ENCODE measurements around the gene ENDOV.

The ENDOV gene

DNA sequence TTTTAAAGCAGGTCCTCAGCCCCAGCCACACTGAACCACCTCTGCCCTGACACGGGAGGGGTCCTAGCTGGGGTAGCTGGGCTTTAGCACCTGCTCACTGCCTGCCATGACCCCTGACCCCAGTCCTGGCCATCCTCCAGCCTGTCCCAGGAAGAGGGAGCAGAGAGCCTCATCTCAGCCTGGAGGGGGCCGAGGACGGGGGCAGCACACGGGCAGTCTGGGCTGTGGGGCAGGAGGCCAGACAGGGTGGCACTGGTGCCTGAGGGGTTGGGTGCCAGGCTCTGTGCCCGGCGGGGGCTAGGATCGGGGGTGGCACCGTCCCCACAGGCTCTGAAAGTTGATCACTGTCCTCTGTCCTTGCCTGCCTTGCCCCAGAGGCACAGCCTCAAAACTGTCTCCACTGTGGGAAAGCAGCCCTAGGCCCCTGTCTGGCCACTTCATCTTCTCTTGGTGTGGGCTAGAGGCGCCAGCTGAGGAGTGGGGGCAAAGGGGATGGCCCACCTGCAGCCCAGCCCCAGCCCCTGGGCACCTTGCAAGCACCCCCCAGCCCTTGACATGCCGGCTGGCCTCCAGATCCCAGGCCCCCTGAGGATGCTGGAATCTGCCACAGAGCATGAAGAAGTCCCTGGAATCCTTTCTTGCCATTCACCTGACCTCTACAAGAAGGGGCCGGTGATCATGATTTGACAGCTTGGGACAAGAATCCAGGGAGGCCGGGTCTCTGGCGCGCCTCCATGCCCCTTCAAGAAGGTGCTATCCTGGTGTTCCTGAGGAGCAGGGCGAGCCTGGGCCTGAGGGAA is 15.7 kb downstream of the ENDOV start:
- H3K4me3 ChIP-seq (ENCODE audit: low read depth, low read length): no peak overlapping the region

DNA sequence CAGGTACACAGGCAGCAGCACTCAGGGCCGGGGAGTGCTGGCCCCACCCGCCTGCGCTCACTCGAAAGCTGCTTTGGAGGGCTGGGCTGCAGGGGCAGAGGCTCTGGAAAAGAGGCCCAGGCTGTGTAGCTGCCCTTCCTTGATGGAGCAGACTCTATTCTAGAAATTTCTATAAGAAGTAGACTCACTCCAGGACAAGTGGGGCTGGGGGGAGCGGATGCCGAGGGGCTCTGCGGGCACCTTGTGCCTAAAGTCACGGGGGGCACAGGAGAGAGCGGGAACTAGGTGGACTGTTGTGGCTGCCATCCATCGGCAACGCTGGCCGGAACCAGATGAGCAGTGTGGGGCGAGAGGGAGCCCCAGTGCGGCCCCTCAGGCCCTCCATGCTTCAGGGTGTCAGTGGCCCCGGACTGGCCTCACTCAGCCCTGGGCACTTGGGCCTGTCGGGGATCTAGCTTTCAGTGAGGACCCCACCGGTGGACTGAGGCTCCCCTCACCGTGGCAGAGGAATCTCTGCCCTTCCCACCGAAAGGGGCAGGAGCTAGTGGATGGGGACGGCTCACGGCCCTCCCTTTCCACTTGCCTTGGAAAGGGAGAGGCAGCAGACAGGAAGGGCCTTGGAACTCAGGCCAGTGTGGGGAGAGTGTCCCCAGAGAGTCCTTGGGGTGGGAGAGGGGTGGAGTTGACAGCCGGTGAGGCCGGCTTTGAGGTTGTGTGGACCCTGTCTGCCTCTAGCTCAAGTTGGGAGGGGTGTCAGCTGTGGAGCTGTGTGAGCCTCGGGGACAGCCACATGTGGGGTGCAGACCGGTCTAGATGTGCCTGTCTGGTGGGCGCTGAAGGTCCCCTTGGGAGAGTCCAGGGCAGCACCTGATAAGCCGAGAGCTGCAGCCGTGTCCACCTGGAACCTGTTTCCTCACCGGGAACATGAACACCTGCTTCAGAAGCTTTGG is 16.6 kb downstream of the ENDOV start:
- H3K4me3 ChIP-seq (ENCODE audit: low read depth, low read length): no peak overlapping the region

DNA sequence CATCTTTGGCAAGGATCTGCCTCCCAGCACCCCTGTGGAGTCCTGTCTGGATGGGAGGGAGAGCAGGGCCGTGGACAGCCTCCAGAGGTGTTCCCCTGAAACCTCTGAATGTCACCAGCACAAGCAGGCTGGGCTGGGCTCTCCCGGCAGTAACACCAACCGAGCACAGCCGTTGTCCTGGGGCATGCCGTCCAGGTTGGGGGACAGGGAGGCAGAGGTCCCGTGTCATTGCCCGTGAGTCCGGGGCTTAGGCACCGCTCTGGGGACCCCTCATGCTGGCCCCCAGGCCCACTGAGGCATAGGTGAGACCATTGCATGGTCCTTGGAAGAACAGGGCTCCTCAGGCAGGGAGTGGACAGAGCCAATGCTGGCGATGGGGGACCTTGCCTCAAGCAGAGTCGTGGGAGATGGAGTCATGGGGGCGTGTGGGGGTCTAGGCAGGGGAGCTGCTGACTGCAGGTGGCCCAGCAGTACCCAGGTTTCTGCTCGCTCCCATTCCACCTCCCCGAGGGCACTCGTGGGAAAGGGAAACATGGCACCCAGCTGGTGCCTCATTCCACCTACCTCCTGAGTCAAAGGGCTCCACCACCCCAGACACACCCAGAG is 17.5 kb downstream of the ENDOV start:
- no peak overlapping the region for H3K4me3 ChIP-seq (ENCODE audit: low read depth, low read length)

DNA sequence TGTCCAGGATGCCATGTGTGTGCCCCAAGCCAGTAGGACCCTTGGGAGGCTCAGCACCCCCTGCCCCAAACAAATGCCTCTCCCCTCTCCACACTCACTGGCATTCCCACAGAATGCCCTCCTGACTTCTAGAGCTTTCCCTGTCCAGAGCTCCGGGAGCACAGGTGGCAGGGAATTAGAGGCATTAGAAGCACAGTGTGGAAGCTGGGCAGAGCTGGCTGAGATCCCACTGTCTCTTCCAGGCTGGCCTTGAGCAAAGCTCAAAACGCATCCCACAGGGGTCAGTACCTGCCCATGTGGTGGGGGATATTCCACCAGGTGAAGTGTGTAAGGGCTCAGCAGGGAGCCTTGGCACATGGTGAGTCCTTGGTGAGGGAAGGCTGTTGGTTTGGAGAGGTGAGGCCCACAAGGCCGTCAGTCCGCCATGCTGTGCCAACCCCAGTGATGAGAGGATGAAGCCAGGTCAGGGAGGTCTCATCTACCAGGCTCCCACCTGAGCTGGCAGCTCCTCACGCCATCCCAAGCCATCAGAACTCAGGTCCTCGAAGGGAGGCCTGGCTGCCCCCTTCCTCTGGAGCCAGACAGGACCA is 18.1 kb downstream of the ENDOV start:
- H3K4me3 ChIP-seq (ENCODE audit: low read depth, low read length): no peak overlapping the region

DNA sequence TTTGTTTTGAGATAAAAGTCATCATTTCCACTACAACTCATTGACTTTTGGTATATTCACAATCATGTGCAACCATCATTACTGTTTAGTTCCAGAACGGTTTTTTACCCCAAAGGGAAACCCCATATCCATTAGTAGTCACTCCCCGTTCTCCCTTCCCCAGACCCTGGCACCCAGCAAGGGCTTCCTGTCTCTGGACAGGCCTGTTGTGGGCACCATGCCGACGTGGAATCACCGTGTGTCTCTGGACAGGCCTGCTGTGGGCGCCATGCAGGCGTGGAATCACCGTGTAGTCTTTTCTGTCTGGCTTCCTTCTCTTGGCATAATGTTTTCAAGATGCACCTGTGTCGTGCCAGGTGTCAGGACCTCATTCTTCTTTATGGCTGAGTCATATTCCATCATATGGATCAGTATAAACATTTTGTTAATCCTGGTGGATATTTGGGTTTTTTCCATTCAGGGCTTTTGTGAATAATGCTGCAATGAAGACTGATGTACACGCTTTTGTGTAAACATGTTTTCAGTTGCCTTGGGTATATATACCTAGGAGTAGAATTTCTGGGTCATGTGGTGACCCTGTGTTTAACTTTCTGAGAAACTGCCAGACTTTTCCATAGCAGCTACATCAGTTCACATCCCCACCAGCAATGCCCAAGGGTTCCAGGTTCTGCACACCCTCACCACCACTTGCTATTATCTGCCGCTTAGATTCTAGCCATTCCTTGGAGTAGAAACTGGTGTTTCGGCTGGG is 19.1 kb downstream of the ENDOV start:
- H3K4me3 ChIP-seq (ENCODE audit: low read depth, low read length): no peak overlapping the region

DNA sequence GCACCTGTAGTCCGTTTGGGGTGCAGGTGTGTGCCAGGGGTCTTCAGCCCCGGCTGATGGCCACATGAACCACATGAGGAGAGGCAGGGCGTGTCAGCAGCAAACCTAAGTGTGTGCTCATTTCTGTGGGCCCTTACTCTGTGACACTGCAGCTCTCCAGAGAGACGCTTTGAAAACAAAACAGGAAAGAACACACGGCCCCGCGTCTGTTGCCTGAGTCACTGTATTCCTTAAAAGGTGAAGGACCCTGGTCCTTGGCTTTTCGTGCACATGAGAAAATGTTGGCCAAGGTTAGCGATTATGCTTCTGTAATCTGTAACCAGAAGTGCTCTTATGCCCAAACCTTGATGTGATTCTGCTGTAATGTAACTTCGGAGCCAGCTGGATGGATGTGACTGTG is 22.6 kb downstream of the ENDOV start:
- H3K4me3 ChIP-seq (ENCODE audit: low read depth, low read length): no peak overlapping the region

DNA sequence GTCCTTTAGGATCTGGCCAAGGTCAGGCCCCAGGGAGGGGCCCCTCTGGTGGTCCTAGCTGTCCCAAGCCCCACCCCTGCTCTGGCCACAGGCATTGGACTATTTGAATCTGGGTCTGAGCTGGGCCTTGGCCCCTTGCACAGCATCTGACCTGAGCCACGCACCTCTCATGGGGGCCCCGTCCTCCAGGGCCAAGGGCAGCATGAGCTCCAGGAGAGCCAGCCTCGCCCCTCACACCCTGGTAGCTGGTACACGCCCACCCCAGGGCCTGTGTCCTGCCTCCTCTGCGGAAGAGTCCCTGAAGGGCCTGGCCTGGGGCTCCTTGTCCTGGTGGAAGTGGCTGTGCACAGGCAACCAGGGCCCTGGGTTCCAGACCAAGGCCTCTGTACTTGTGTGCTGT is 23.8 kb downstream of the ENDOV start:
- H3K4me3 ChIP-seq (ENCODE audit: low read depth, low read length): no peak overlapping the region

DNA sequence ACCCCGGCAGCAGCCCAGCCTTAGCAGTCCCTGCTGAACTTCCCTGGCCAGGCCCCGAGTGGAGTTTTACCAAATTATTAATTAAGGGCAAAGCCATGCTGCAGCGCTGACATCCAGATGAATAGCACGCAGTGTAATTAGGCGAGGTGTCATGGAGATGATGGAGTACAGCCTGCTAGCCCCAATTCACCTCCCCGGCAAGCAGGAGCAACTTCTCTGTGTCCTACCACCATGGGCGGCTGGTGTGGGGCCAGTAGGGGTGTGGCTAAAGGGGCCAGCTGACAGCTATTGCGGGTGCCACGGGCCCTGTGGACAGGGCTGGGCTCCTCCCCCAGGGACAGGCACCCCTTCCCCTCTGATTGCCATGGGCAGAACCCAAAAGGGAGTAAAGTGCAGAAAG is 24.5 kb downstream of the ENDOV start:
- no peak overlapping the region for H3K4me3 ChIP-seq (ENCODE audit: low read depth, low read length)

DNA sequence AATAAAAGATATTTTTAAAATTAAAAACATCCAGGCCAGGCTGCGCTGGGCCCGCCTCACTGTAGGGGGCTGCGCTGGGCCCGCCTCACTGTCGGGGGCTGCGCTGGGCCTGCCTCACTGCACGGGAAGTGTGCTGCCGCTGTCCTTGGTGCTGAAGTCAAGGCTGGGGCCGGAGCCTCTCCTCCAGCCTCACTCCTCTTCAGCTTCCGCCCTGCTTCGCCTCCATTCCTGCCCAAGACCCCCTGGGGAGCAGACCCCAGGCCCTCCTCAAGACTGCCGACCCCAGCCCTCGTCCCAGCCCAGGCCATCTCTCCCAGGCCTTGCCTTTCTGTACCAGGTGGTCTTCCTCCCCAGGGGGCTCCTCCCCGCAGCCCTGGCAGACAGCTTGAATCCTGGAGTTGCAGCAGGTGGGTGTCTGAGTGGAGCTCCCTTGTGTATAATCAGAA is 26.2 kb downstream of the ENDOV start:
- H3K4me3 ChIP-seq (ENCODE audit: low read depth, low read length): no peak overlapping the region

DNA sequence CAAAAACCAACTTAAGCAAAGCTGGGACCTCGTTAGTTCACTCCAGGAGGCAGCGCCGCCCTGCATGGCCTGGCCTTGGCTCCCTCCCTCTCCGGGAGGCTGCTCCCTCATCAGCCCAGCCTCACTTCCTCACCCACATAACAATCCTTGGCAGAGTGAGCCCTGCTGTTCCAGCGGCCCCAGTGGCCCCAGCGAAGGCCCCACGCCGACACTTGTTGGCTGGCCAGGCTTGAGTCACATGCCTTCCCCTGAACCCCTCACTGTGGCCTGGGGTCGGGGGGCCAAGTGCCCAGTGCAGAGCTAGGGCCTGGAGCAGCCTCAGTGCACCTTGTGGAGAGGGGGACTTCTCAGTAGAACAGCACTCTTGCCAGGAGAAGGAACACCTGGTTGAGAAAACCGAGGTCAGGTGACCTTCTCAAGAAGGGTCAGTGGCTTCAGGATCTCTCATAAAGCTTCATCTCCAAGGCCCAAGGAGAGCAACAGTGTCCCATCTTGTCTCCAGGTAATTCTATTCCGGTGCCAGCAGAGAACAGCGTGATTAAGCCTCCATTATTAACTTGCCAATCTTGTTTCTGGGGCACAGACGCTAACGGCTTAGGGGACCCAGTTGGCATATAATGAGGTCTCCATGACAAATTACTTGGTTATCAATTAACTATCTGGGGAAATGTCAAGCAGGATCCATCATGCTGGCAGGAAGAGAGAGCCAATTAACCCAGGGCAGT is 26.8 kb downstream of the ENDOV start:
- H3K4me3 ChIP-seq (ENCODE audit: low read depth, low read length): no peak overlapping the region

DNA sequence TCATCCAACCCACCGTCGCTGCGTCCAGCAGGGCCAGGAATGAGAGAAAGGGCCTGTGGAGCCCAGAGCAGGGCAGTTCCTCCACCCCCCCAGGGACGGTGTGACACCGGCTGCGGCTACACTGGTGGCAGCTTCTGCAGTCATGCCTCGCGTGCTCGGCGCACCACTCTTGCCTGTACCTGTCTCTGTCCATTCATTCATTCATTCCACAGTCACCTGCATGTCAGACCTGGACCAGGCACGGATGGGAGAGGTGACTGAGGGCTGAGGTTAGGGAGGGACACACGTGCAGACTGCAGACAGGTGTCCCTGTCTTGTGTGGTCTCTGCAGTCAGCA is 27.3 kb downstream of the ENDOV start:
- H3K4me3 ChIP-seq (ENCODE audit: low read depth, low read length): no peak overlapping the region

DNA sequence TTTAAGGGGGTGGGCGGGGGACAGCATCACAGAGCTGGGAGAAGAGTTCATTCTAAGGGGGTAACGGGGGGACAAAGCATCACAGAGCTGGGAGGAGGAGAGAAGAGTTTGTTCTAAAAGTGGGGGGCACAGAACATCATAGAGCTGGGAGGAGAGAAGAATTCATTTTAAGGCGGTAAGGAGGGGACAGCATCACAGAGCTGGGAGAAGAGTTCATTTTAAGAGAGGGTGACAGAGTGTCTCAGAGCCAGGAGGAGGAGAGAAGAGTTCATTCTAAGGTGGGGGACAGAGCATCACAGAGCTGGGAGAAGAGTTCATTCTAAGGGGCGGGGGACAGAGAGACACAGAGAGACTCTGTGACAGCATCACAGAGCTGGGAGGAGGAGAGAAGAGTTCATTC is 27.8 kb downstream of the ENDOV start:
- H3K4me3 ChIP-seq (ENCODE audit: low read depth, low read length): no peak overlapping the region

DNA sequence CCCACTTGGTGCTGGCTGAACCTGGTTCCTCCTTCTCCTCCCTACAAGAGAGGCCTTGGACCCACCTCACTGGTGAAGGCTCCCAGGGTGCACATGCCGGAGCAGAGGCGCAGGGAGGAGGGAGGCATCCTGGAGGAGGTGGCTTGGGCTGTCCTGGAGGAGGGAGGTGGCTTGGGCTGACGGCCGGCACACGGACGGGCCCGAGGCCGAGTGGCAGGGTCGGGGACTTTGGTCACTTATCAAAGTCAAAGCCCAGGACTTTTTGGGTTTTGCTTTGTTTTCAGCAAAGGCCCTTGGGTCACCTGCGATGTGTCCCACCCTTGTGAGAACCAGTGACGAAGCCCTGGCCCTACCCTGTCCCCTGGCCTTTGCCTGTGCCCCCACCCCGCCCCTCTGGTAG is 28.5 kb downstream of the ENDOV start:
- no peak overlapping the region for H3K4me3 ChIP-seq (ENCODE audit: low read depth, low read length)

DNA sequence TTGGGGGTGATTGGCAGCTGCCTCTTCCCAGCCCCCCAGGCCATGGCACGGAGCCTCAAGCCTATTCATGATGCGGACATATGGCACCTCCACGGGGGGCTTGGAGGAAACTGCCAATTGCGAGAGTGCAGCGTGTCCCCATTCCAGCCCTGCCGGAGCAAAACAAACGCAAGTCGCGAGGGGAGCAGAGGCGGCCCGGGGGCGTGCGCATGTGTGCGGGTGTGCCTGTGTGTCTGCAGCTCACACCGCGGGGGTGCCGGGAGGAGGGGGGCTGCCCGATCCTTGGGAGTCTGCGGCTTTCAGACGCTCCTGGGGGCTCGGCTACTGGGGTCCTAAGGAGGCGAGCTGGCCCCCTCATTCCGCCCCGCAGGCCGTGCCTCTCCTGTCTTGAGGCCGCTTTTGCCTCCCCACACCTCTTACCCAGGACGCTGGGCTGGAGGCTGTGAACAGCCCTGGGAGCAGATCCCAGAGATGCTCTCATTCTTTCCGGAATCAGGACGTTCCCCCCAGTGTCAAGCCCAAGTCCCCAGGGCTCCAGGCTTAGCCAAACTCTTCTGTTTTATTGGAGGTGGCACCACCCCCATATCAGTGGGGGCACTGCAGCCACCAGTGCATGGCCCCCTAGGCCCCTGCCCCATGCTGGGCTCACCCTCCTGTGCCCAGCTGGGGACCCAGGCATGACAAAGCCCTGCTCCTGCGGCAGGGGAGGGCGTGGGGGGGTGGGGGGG is 29.1 kb downstream of the ENDOV start:
- no peak overlapping the region for H3K4me3 ChIP-seq (ENCODE audit: low read depth, low read length)

DNA sequence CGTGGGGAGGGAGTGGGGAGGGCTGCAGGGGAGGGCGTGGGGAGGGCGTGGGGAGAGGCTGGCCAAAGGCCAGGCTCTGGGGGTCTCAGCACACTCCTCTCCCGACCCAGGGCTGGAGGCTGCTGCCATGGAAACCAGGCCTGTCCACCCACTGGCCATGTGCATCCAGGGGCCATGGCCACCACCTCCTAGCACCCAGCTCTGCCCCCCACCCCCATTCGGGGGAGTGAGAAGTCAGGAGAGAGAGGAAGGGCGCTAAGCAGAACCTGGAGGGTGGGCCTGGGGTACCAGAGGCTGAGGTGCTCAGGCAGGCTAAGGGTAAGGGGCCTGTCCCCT is 29.6 kb downstream of the ENDOV start:
- no peak overlapping the region for H3K4me3 ChIP-seq (ENCODE audit: low read depth, low read length)

DNA sequence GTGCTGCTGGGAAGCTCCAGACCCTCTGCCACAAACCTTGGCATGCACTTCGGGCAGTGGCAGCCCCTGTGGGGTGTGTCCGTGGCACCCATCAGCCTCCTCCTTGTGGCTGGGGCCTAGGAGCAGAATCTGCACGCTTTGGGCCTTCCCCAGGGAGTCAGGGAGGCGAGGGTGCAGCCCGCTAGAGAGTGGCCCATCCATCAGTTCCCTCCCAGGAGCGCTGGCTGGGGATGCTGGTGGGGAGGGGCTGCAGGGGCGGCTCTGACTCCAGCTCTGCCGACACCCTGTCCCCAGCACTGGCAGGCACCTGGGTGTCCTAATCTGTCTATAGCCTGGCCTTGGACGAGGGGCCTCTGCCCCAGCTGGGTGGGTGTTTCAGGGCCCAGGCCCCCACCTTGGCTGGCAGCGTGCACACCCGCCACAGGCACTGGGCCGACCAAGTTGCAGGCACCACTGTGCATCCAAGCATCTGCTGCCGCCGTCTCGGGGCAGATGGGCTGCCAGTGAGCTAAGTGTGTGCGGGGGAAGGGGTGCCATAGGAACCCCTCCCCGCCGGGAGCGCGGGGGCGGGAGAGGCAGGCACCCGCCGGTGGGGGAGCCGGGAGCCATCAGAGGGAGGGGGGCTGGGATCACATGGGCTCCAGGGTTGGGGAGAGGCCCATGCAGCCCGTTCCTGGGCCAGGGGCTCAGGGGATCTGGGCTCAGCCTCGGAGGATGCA is 30.2 kb downstream of the ENDOV start:
- H3K4me3 ChIP-seq (ENCODE audit: low read depth, low read length): no peak overlapping the region

DNA sequence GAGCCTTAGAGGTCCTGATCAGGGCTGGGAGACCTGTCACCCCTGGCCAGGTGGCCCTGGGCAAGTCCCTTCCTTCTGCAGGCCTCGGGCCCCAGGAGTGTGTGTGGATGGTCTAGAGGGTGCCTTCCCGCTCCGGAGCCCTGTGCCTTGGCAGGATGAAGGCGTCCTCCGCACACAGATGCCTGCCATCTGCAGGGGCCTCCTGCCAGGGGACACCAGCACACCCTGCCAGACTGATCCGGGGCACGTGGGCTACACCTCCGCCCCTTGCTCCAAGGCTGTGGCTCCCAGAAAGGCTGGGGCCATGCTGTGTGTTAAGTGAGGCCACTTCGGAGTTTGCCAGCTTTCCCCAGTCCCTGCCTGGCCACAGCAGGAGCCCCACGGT is 30.8 kb downstream of the ENDOV start:
- H3K4me3 ChIP-seq (ENCODE audit: low read depth, low read length): no peak overlapping the region

DNA sequence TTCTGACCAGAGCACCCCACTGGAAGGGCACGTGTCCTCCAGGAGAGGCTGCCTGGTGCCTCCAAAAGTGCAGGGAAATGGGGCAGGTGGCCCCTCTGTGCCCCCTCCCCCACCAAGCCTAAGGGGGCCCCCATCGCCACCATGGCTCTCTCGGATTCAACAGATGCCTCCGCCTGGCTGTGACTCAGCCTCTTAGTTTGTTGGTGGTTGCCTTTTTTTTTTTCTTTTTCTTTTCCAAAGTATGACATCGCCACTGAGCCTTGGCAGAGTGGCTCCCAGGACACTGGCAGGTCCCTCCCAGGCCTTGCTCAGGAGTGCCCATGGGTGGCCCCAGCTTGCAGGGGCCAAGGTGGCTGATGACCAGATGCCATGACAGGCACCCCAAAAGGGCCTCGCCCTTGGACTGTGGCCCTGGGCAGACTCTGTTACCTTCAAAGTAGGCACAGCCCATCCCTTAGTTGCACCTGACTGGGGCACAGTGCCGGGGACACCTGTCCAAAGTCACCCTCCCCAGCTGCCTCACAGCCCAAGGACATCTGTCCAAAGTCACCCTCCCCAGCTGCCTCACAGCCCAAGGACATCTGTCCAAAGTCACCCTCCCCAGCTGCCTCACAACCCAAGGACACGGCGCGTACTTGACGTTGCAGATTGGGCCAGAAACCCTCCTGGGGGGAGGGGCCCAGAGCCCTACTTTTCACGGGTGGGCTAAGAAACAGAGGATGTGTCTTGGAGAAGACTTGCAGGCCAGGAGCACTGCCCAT is 31.9 kb downstream of the ENDOV start:
- H3K4me3 ChIP-seq (ENCODE audit: low read depth, low read length): no peak overlapping the region
